ENCODE measurements around the gene DHX57.

DHX57 gene

GRCh38 chr2:38875576-38876367 is at the start of gene DHX57, which contains the start of gene MORN2:
TSS of gene DHX57 (minus strand) at chr2:38875934. CDS start at chr2:38868405, 7,529 bp downstream.
TSS of gene MORN2 (plus strand) at chr2:38875976.
- peak; percentile 72 for DNase-seq (ENCODE audit: low read depth)

- DNase-seq (ENCODE audit: low read depth): no peak
Observed at GRCh38 chr2:38922902-38923301, 47.2 kb upstream of the DHX57 start.

GRCh38 chr2:38922389-38922788 is 46.7 kb upstream of the DHX57 start:
- DNase-seq (ENCODE audit: low read depth): no peak

DNA sequence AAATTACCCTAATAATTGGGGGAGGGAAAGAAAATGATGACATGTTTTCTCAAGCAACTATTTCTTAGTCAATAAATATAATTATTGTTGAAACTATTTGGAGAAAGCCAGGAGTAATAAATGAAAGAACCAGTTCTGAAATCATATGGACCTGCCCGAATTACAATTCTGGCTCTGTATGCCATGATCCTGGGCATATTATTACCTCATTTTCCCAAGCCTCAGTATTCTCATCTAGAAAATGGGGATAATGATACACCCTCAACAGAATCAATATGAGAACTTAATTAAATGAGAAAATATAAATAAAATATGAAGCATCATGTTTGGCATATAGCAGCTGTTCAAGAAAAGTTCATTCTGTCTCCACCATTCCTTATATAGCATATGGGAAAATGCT is 36.9 kb upstream of the DHX57 start:
- no peak for DNase-seq (ENCODE audit: low read depth)

DNA sequence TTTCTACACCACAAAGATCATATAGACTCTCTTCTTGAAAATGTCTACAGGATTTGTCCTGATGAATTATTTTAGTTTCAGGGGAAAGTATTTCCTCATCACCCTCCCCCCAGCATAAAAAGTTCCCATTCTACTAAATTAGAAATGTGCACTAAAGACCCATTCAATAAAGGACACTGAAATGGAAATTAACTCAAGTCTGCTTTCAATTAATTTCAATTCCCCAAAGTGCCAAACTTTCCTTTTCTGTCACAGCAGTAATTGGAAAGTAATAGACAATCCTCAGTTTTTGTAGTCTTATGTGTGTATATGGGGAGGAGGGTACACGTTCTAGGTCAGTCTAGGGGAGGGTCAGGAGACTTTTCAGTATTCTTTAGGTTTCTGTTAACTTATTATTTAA is 35.5 kb upstream of the DHX57 start:
- no peak for DNase-seq (ENCODE audit: low read depth)

GRCh38 chr2:38909872-38910271 is 34.1 kb upstream of the DHX57 start:
- DNase-seq (ENCODE audit: low read depth): no peak

- DNase-seq (ENCODE audit: low read depth): no peak
Observed at GRCh38 chr2:38907743-38908562, 32.2 kb upstream of the DHX57 start.

DNA sequence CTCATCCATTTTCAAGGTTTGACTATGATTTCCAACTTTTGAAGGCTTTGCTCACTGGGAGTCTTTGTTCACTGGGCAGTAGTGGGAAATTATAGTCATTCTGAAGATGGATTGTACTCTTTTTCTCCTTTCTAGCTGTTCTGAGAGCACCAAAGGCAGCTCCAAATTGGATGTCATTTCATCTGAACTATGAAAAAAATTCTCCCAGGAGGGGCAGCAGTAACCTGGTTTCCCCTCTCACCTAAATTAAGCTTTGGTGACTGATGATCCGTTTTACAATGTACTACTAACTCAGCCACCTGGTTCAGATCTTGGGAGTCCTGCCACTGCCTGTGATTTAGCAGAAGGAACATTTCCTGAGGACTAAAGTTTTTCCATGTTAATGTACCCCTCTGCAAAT is 31.5 kb upstream of the DHX57 start:
- no peak for DNase-seq (ENCODE audit: low read depth)

DNA sequence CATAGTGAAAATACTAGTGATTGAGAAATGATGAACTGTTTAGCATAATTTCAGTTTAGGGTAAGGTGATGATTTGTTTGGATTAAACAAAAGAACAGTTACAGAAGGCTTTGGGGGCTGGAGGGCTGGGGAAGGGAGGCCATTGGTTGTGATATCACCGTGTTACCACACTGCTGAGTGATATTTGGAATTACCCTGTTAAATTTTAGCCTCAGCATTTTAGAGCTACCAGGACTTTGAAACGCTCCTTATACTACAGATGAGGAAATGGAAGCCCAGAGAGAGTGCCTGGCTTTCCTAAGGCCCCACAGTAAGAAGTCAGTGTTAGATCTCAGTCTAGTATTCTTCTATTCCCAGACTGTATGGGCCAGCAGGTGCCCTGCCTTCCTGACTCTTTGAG is 29.5 kb upstream of the DHX57 start:
- no peak for DNase-seq (ENCODE audit: low read depth)

- no peak for DNase-seq (ENCODE audit: low read depth)
Observed at GRCh38 chr2:38900726-38901125, 25.0 kb upstream of the DHX57 start.

DNA sequence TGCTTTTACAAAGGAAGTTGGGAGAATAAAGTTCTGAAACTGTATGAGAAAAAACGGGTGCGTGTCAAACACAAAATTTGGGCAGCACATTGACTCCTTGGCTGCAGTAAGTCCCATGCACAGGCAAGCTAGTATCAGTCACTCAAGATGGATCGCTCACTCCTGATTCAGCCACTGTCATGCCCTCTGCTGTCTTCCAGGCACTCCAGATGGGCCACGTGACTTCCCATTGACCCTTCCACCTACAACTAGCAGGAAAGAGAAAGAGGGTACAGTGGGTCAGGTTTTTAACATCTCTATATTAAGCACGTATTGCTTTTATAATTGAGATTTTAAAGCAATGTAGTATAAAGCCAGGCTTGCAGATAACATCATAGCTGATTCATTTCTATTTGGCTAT is 22.5 kb upstream of the DHX57 start:
- no peak for DNase-seq (ENCODE audit: low read depth)

DNA sequence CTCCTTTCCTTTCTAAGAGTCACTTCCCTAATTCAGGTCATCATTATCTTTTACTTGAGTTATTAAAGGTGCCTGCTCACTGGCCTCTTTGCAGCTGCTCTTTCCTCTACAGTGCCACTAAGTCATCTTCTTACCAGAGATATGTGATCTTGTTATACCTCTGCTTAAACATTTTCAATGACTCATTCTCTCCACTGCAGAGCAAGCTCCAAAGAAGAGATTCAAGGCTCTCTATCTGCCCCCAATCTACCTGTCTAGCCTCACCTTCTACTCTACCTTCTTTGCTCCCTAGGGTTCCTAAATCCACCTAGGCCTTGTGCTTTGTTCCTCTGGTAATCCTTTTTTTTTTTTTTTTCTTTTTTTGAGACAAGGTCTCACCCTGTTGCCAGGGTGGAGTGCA is 17.1 kb upstream of the DHX57 start:
- no peak for DNase-seq (ENCODE audit: low read depth)

DNA sequence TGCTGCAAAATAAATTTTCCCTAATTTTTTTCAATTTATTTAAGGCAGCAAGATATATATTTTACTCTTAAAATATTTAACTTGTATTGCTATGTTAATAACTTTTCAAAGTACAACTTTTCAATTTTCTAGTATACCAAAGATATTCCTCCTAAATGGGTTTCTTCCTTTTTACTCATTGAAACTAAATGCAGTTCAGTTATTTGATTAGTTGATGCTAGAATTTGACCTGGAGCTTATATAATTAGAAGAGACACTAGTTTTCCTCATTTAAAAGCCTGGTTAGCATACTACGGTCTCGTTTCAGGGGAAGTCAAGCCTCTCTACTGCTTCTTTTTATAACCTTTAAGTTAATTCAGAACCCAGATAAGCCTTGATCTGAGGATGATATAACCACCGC is 13.8 kb upstream of the DHX57 start, which contains the start of gene ARHGEF33:
Gene ARHGEF33, plus strand, starts transcription at position 301 of the 400 bp plus-strand sequence. CDS start 29,573 bp downstream, outside the sequence.
- no peak for DNase-seq (ENCODE audit: low read depth)

- no peak for DNase-seq (ENCODE audit: low read depth)
Observed at GRCh38 chr2:38889045-38889444, 13.3 kb upstream of the DHX57 start.

GRCh38 chr2:38887902-38888554 is 12.3 kb upstream of the DHX57 start:
- no peak for DNase-seq (ENCODE audit: low read depth)

- DNase-seq (ENCODE audit: low read depth): no peak
Observed at GRCh38 chr2:38887347-38887746, 11.6 kb upstream of the DHX57 start.

- DNase-seq (ENCODE audit: low read depth): no peak
Observed at GRCh38 chr2:38886063-38886462, 10.3 kb upstream of the DHX57 start.

DNA sequence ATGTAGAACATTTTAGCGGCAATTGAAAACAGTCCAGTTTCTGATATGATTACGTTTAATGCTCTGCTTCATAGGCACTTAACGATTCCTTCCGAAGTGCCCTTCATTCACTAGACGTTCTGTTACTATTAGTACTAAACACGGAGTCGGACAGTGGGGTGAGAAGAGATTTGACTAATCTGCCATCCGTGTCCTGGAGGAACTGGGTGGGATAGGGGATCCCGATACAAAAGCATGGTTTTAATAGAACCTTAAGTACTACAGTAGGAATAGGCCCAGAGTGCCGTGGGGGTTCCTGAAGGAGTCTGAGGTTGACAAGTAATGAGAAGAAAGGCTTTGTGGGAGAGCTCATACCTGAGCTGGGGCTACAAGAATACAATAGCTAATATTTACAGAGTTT is 673 bp upstream of the DHX57 start:
- DNase-seq (ENCODE audit: low read depth): no peak

- DNase-seq (ENCODE audit: low read depth): no peak
Observed at GRCh38 chr2:38875227-38875575, 533 bp downstream of the DHX57 start.

DNA sequence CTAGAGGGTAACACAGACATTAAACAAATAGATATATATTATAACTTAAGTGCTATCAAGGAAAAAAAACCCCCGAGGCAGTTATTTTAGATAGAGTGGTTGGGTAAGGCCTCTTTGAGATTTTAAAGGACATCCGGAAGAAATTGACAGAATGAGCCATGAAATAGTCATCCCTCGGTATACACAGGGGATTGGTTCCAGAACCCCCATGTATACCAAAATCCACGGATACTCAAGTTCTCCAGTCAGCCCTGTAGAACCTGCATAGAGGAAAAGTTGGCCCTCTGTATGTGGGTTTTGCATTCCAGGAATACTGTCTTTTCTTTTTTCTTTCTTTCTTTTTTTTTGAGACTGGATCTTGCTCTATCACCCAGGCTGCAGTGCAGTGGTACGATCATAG is 2.0 kb downstream of the DHX57 start:
- no peak for DNase-seq (ENCODE audit: low read depth)

- DNase-seq (ENCODE audit: low read depth): no peak
Observed at GRCh38 chr2:38871432-38871831, 4.3 kb downstream of the DHX57 start.

- no peak for DNase-seq (ENCODE audit: low read depth)
Observed at GRCh38 chr2:38866773-38867443, 8.8 kb downstream of the DHX57 start.

Data from activated T-cell treated with anti-CD3 and anti-CD28 coated beads for 24 hours (primary cell).